BE2C (cell line): ENCODE results near the gene COP1.

ENCODE experiments used
- DNase-seq: peaks from one replicate; pipeline ENCODE4 v3.0.0-alpha.2; 2020
- H3K27me3 ChIP-seq: fragments of 250-450 bp; sonication (Bioruptor Pico); 2 replicates; pipeline ENCODE4 v1.5.1; 2020; ENCODE audit warnings: mild to moderate bottlenecking
- H3K36me3 ChIP-seq: fragments of 250-450 bp; sonication (Bioruptor Pico); 2 replicates; pipeline ENCODE4 v1.5.1; 2020; ENCODE audit warnings: mild to moderate bottlenecking
- H3K4me1 ChIP-seq: fragments of 250-450 bp; sonication (Bioruptor Pico); 2 replicates; pipeline ENCODE4 v1.5.1; 2020
- H3K4me3 ChIP-seq: 2 replicates; pipeline ENCODE4 v1.5.1; 2011; ENCODE audit warnings: low read depth, low read length
- H3K9me3 ChIP-seq: fragments of 250-450 bp; sonication (Bioruptor Pico); 2 replicates; pipeline ENCODE4 v1.5.1; 2020
- TF ChIP-seq, protein P1 (sequence below): IDR thresholded peaks from 2 replicates; pipeline ENCODE4 v1.5.1; 2012; ENCODE audit warnings: mild to moderate bottlenecking, low read depth, low read length

COP1 gene

DNA sequence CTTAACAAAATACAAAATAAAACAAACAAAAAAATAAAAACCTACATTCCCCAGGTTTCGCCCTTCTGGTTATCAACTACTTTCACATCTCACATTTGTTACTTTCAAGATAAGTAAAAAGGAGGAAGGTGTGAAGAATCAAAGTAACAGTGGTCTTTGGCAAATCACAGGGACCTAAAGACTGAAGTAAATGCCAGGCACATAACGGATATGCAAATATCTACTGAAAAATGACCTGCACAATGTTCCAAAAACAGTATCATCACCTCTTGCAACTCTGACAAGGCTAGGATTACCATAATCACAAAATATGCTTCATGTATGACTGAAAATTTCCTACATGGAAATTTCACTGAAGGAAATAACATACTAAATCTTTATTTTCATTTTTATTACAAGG, 29.3 kb downstream of the COP1 start:
- H3K36me3 ChIP-seq, result peaks cover 2% of the 10 kb centered on the region; the same call in 1 of the 2 replicates

DNA sequence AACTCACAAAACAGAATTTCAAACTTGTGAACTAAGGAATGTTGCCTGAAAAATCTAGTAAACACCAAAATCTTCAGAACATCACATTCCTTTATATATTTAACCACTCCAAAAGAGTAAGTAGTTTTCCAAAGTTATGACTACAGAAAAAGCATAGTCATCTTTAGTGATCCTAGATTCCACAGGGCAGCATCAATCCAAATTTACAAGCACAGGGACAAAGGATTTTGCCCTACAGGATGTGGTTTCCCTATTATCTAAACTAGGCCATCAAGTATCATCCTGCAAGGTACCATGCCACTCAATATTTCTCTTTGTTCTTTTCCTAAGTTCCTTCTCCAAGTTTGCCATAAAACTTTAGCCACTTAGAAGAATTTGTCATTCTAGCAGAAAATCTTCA, 33.0 kb downstream of the COP1 start:
- no peak for DNase-seq
- Histone ChIP-seq H3K4me3 (no peak overlapping the region), H3K36me3 (peaks cover 2% of the 10 kb centered on the region; the same call in 1 of the 2 replicates), H3K27me3 (no peaks in the 10 kb centered on the region), H3K4me1 (no peaks in the 10 kb centered on the region), H3K9me3 (no peaks in the 10 kb centered on the region; the same call in 1 of the 2 replicates)
- TF ChIP-seq, protein P1, sequence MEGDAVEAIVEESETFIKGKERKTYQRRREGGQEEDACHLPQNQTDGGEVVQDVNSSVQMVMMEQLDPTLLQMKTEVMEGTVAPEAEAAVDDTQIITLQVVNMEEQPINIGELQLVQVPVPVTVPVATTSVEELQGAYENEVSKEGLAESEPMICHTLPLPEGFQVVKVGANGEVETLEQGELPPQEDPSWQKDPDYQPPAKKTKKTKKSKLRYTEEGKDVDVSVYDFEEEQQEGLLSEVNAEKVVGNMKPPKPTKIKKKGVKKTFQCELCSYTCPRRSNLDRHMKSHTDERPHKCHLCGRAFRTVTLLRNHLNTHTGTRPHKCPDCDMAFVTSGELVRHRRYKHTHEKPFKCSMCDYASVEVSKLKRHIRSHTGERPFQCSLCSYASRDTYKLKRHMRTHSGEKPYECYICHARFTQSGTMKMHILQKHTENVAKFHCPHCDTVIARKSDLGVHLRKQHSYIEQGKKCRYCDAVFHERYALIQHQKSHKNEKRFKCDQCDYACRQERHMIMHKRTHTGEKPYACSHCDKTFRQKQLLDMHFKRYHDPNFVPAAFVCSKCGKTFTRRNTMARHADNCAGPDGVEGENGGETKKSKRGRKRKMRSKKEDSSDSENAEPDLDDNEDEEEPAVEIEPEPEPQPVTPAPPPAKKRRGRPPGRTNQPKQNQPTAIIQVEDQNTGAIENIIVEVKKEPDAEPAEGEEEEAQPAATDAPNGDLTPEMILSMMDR, result no peak

More for the DNA sequence above, 29.3 kb downstream of the COP1 start:
- no peaks in the 10 kb centered on the region for H3K9me3 ChIP-seq
- no peak for DNase-seq
- TF ChIP-seq, protein P1, result no peak
- no peaks in the 10 kb centered on the region for H3K27me3 ChIP-seq
- H3K4me3 ChIP-seq, result no peak overlapping the region
- H3K4me1 ChIP-seq, result no peaks in the 10 kb centered on the region

DNA sequence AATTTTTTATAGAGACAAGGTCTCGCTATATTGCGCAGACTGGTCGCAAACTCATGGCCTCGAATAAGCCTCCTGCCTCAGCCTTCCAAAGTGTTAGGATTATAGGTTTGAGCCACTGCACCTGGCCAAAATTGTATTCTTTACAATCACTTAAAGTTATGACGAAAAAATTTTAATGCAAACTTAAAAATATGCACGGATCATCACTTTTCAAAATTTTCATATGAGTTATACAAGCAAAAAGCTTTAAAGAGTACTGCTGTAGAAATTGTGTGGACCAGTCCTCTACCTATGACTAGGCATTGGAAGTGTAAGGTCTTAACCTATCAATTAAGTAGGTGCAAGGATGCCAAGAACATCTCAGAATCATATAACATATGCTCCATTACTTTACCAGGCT, 34.9 kb downstream of the COP1 start:
- Histone ChIP-seq H3K9me3 (no peaks in the 10 kb centered on the region; the same call in 1 of the 2 replicates), H3K36me3 (peaks cover 2% of the 10 kb centered on the region; the same call in 1 of the 2 replicates), H3K27me3 (no peaks in the 10 kb centered on the region), H3K4me1 (no peaks in the 10 kb centered on the region), H3K4me3 (no peak overlapping the region)
- no peak for DNase-seq
- TF ChIP-seq, protein P1, result no peak

DNA sequence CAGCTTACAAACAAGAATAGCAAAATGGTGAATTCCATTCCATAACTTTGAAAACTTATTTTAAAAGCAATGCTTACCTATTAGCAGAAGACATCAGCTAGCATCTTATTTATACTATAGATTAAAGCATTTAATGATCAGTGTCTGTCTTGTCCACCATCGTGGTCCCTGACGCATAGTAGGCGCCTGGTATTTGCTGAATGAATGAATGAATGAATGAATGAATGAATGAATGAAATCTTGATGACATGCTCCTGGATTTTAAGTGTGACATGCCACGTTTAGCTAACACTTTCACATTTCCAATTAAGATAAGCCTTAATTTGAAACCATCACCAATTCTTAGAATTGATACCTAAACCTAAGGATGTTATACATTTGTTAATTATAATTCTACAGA, 39.9 kb downstream of the COP1 start:
- Histone ChIP-seq H3K4me3 (no peak overlapping the region), H3K36me3 (peaks cover 2% of the 10 kb centered on the region), H3K27me3 (no peaks in the 10 kb centered on the region), H3K4me1 (no peaks in the 10 kb centered on the region), H3K9me3 (no peaks in the 10 kb centered on the region)
- no peak for DNase-seq
- TF ChIP-seq, protein P1, result no peak

DNA sequence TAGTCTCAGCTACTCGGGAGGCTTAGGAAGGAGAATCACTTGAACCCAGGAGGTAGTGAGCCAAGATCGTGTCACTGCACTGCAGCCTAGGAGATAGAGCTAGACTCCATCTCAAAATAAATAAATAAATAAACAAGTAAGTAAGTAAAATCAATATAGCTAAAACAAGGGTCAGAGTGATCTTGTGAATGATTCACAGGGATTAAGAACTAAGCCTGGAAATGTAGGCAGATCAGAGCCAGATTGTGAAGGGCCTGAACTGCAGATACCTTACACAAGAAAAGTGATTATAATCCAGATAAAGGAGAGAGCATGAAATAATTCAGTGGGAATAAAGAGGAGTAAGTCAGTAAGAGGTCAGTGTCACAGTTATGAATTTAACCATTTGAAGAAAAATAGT, 41.5 kb downstream of the COP1 start:
- TF ChIP-seq, protein P1, result no peak
- no peaks in the 10 kb centered on the region for H3K4me1 ChIP-seq
- H3K27me3 ChIP-seq, result no peaks in the 10 kb centered on the region
- no peaks in the 10 kb centered on the region; the same call in none of the 2 replicates for H3K36me3 ChIP-seq
- H3K4me3 ChIP-seq, result no peak overlapping the region
- DNase-seq, result no peak
- H3K9me3 ChIP-seq, result no peaks in the 10 kb centered on the region

- Histone ChIP-seq H3K4me1 (no peaks in the 10 kb centered on the region), H3K36me3 (no peaks in the 10 kb centered on the region; the same call in none of the 2 replicates), H3K27me3 (no peaks in the 10 kb centered on the region), H3K4me3 (no peak overlapping the region), H3K9me3 (no peaks in the 10 kb centered on the region)
- TF ChIP-seq, protein P1, result no peak
- no peak for DNase-seq
These were observed 42.9 kb downstream of the COP1 start for GRCh38 chr1:176164014-176164678.
